SU-DHL-6 (cell line): ENCODE data around the gene LURAP1L.

Experiments
- CTCF ChIP-seq: fragments of 200-600 bp; sonication (generic); IDR thresholded peaks from one replicate; pipeline ENCODE4 v1.5.1; 2017; ENCODE audit warnings: antibody characterized with exemption, mild to moderate bottlenecking, low read length, moderate library complexity; ENCODE audit not compliant: insufficient read depth, poor library complexity, severe bottlenecking
- EZH2phosphoT487 ChIP-seq: fragments of 200-600 bp; sonication (generic), shearing (Covaris generic); conservative IDR thresholded peaks from 2 replicates; pipeline ENCODE4 v1.6.1; 2018; ENCODE audit warnings: mild to moderate bottlenecking, antibody characterized with exemption, low read length, moderate library complexity, mixed read lengths

GRCh38 chr9:12856603-12857002 lies 81.8 kb downstream of the LURAP1L start:
- TF ChIP-seq CTCF (no peak), EZH2phosphoT487 (no peak)
